Stomach (tissue), 4 donors: ENCODE data around the gene KRT72.

ENCODE experiments used
- CTCF ChIP-seq, 7 experiments: fragments of 450-650 bp in 4 of 7; fragments of 200-600 bp in 3 of 7; sonication (generic) in 3 of 7; IDR thresholded peaks; one replicate each; pipeline ENCODE4 v1.5.1; 2016 to 2019; ENCODE audit warnings: antibody characterized with exemption in 7 of 7, control low read depth in 2 of 7, mild to moderate bottlenecking in 1 of 7
- EP300 ChIP-seq: sonication (generic); formaldehyde crosslinking; IDR thresholded peaks from one replicate; pipeline ENCODE4 v1.6.1; 2017; ENCODE audit warnings: antibody characterized with exemption

GRCh38 chr12:52613384-52614030 is 12.2 kb upstream of the KRT72 start:
- TF ChIP-seq CTCF (IDR thresholded peaks at IDR 0.05) (no peak), EP300 (no peak)
